H1 (cell line): ENCODE data around the gene CXXC4. TPM values are rescaled to one million over a fixed set of nuclear protein-coding genes. Genes with fewer than 3 reads are reported as not detected.

ENCODE experiments used
- ASH2L ChIP-seq: fragments of 200-600, 300-600 bp; sonication (generic); IDR thresholded peaks from one replicate; pipeline ENCODE4 v1.7.1; 2017; ENCODE audit warnings: low read length
- ATF2 ChIP-seq: IDR thresholded peaks from 2 replicates; pipeline ENCODE4 v1.6.1; 2012; ENCODE audit warnings: low read length, inconsistent platforms
- BCL11A ChIP-seq, 2 experiments: IDR thresholded peaks; one replicate each; pipeline ENCODE4 v1.6.1; 2011; ENCODE audit warnings: low read depth in 2 of 2, low read length in 2 of 2, mild to moderate bottlenecking in 2 of 2
- CTCF ChIP-seq, 3 experiments: IDR thresholded peaks; 1 replicate in 2 of 3; 2 replicates in 1 of 3; pipeline versions ENCODE4 v1.5.1 to v1.6.1; 2011; ENCODE audit warnings: low read length in 3 of 3, mild to moderate bottlenecking in 3 of 3, inconsistent platforms in 2 of 3, low read depth in 1 of 3, moderate library complexity in 1 of 3; ENCODE audit not compliant: insufficient read depth in 1 of 3; ENCODE audit errors: control extremely low read depth in 1 of 3
- FOSL1 ChIP-seq: IDR thresholded peaks from 2 replicates; pipeline ENCODE4 v1.6.1; 2011; ENCODE audit warnings: mild to moderate bottlenecking, low read depth, low read length, moderate library complexity; ENCODE audit not compliant: insufficient read depth
- HDAC2 ChIP-seq, 2 experiments: fragments of 300-600 bp in 1 of 2; sonication (generic) in 1 of 2; IDR thresholded peaks; 2 replicates each; pipeline ENCODE4 v1.6.1; 2011 to 2012; ENCODE audit warnings: low read depth in 2 of 2, low read length in 2 of 2, mild to moderate bottlenecking in 2 of 2, moderate library complexity in 2 of 2, borderline replicate concordance in 1 of 2, inconsistent platforms in 1 of 2
- KDM5A ChIP-seq: fragments of 200-600 bp; IDR thresholded peaks from 2 replicates; pipeline ENCODE4 v1.7.1; 2012; ENCODE audit warnings: mild to moderate bottlenecking, low read length, inconsistent platforms, mixed read lengths
- POU5F1 ChIP-seq: IDR thresholded peaks from 2 replicates; pipeline ENCODE4 v1.6.1; 2011; ENCODE audit warnings: low read depth, mild to moderate bottlenecking, low read length, moderate library complexity
- RNF2 ChIP-seq: fragments of 200-900, 300-1000 bp; sonication (generic); IDR thresholded peaks from 2 replicates; pipeline ENCODE4 v1.7.1; 2016; ENCODE audit warnings: borderline replicate concordance, low read depth, mild to moderate bottlenecking, antibody characterized with exemption, low read length; ENCODE audit not compliant: poor library complexity, severe bottlenecking; ENCODE audit errors: missing control alignments
- polyA plus RNA-seq, 7 experiments: library from polyadenylated mRNA; depleted of rRNA in 3 of 7; stranded (reverse) in 5 of 7; unstranded in 2 of 7; fragments of >200 nt in 5 of 7; fragments of 200-250 nt in 2 of 7; gene quantifications; 1 replicate in 5 of 7; 2 replicates in 1 of 7; 4 replicates in 1 of 7; pipeline versions ENCODE4 v1.2.1 to v1.2.3, GENCODE V29; 2011 to 2013; ENCODE audit warnings: missing spikeins in 2 of 7, mixed read lengths in 2 of 7
- total RNA-seq: library from RNA; stranded (reverse); fragmentation: NEBNext Ultra II Directional; extraction: Animal tissue kit (Norgen Biotek cat#: 25700); gene quantifications from 2 replicates; pipeline ENCODE4 v1.2.1, GENCODE V29; 2021

Gene CXXC4
- total and polyA plus RNA-seq, 2 of the 8 experiments (the other 6 are each of a cell fraction or from before 2014, with no cell fraction given): 1.3 to 1.8 TPM

GRCh38 chr4:104475652-104476051, 19.0 kb downstream of the CXXC4 start (continued):
- no peak for TF ChIP-seq KDM5A
- TF ChIP-seq POU5F1: no peak
- no peak for TF ChIP-seq RNF2
- no peak for TF ChIP-seq ASH2L
- TF ChIP-seq HDAC2 (IDR thresholded peaks at IDR 0.05; ENCODE audit: borderline replicate concordance in 1 of 2, low read depth in 2 of 2, low read length in 2 of 2): 0 out of 4 replicates have a peak, but pooled peaks of 1 of the 2 experiments have one; percentile 56
- TF ChIP-seq ATF2: no peak
- no peak for TF ChIP-seq BCL11A (IDR thresholded peaks at IDR 0.05; ENCODE audit: low read depth in 2 of 2, low read length in 2 of 2)
- TF ChIP-seq CTCF (IDR thresholded peaks at IDR 0.05; ENCODE audit: control extremely low read depth in 1 of 3, insufficient read depth in 1 of 3, low read depth in 1 of 3, low read length in 3 of 3): no peak
- TF ChIP-seq FOSL1: no peak
